ENCODE measurements around the gene POLE. TPM values are rescaled to one million over a fixed set of nuclear protein-coding genes. Genes with fewer than 3 reads are reported as not detected.

Gene POLE
- polyA plus RNA-seq, 1 of the 3 experiments (the other 2 are of a cell fraction): 20.1 TPM

DNA sequence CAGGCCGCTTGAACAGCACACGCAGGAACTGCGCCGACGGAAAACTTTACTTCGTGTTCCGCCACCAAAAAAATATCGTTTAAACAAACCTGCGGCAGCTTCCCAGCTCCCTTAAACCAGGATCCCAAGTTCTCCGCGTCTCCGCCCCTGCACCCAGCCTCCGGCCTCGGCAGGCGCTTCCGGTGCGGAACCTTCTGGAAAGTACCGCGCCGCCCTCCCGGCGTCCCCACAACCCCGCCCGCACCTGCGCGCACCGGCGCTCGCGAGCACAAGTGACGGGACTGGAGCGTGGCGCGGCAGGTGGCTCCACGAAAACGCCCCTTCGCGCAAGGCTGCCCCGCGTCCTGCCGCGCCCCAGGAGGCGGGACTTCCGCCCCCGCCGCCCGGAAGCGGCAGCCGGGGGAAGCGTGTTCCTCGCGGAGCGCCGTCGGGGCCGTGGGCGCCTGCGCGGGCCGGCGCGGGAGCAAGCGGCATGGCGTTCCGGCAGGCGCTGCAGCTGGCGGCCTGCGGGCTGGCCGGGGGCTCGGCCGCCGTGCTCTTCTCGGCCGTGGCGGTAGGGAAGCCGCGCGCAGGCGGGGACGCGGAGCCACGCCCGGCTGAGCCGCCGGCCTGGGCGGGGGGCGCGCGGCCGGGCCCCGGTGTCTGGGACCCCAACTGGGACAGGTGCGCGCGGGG is 23.4 kb upstream of the POLE start, which contains the start of gene PGAM5 (continued):
- TF ChIP-seq POLR2AphosphoS5 (IDR thresholded peaks at IDR 0.05; ENCODE audit: low read depth, low read length) (peak; percentile 63), EZH2phosphoT487 (IDR thresholded peaks at IDR 0.05; ENCODE audit: borderline replicate concordance, low read depth) (no peak), ELF1 (IDR thresholded peaks at IDR 0.05) (peak; percentile 69), RCOR1 (IDR thresholded peaks at IDR 0.05; ENCODE audit: low read length) (0 out of 2 replicates have a peak, but pooled peaks have one; percentile 7), RXRA (IDR thresholded peaks at IDR 0.05; ENCODE audit: borderline replicate concordance, low read depth) (no peak), YY1 (IDR thresholded peaks at IDR 0.05; ENCODE audit: low read depth) (no peak; the same call in 1 of the 2 replicates), GABPA (IDR thresholded peaks at IDR 0.05; ENCODE audit: low read depth) (peak; percentile 89), MXI1 (IDR thresholded peaks at IDR 0.05; ENCODE audit: low read depth, low read length) (peak; percentile 86), FOXJ3 (CRISPR knock-in tag; IDR thresholded peaks at IDR 0.05) (no peak), FOSL2 (IDR thresholded peaks at IDR 0.05; ENCODE audit: borderline replicate concordance, low read depth) (no peak), RFX5 (IDR thresholded peaks at IDR 0.05; ENCODE audit: low read length) (no peak), CHD2 (IDR thresholded peaks at IDR 0.05; ENCODE audit: low read length, partially characterized antibody) (peak; percentile 83), MEF2A (IDR thresholded peaks at IDR 0.05; ENCODE audit: borderline replicate concordance, low read depth) (no peak), SMC3 (IDR thresholded peaks at IDR 0.05; ENCODE audit: low read depth, low read length) (no peak), TCF12 (IDR thresholded peaks at IDR 0.05) (no peak), JUND (IDR thresholded peaks at IDR 0.05) (no peak)
- TF ChIP-seq, protein P1, sequence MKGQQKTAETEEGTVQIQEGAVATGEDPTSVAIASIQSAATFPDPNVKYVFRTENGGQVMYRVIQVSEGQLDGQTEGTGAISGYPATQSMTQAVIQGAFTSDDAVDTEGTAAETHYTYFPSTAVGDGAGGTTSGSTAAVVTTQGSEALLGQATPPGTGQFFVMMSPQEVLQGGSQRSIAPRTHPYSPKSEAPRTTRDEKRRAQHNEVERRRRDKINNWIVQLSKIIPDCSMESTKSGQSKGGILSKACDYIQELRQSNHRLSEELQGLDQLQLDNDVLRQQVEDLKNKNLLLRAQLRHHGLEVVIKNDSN (IDR thresholded peaks at IDR 0.05; ENCODE audit: borderline replicate concordance, low read depth): no peak
- TF ChIP-seq, protein P2, sequence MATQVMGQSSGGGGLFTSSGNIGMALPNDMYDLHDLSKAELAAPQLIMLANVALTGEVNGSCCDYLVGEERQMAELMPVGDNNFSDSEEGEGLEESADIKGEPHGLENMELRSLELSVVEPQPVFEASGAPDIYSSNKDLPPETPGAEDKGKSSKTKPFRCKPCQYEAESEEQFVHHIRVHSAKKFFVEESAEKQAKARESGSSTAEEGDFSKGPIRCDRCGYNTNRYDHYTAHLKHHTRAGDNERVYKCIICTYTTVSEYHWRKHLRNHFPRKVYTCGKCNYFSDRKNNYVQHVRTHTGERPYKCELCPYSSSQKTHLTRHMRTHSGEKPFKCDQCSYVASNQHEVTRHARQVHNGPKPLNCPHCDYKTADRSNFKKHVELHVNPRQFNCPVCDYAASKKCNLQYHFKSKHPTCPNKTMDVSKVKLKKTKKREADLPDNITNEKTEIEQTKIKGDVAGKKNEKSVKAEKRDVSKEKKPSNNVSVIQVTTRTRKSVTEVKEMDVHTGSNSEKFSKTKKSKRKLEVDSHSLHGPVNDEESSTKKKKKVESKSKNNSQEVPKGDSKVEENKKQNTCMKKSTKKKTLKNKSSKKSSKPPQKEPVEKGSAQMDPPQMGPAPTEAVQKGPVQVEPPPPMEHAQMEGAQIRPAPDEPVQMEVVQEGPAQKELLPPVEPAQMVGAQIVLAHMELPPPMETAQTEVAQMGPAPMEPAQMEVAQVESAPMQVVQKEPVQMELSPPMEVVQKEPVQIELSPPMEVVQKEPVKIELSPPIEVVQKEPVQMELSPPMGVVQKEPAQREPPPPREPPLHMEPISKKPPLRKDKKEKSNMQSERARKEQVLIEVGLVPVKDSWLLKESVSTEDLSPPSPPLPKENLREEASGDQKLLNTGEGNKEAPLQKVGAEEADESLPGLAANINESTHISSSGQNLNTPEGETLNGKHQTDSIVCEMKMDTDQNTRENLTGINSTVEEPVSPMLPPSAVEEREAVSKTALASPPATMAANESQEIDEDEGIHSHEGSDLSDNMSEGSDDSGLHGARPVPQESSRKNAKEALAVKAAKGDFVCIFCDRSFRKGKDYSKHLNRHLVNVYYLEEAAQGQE (IDR thresholded peaks at IDR 0.05; ENCODE audit: low read depth, low read length): 0 out of 2 replicates have a peak, but pooled peaks have one; percentile 4
- TF ChIP-seq, protein P3, sequence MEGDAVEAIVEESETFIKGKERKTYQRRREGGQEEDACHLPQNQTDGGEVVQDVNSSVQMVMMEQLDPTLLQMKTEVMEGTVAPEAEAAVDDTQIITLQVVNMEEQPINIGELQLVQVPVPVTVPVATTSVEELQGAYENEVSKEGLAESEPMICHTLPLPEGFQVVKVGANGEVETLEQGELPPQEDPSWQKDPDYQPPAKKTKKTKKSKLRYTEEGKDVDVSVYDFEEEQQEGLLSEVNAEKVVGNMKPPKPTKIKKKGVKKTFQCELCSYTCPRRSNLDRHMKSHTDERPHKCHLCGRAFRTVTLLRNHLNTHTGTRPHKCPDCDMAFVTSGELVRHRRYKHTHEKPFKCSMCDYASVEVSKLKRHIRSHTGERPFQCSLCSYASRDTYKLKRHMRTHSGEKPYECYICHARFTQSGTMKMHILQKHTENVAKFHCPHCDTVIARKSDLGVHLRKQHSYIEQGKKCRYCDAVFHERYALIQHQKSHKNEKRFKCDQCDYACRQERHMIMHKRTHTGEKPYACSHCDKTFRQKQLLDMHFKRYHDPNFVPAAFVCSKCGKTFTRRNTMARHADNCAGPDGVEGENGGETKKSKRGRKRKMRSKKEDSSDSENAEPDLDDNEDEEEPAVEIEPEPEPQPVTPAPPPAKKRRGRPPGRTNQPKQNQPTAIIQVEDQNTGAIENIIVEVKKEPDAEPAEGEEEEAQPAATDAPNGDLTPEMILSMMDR (IDR thresholded peaks at IDR 0.05): no peak
- TF ChIP-seq, protein P4, sequence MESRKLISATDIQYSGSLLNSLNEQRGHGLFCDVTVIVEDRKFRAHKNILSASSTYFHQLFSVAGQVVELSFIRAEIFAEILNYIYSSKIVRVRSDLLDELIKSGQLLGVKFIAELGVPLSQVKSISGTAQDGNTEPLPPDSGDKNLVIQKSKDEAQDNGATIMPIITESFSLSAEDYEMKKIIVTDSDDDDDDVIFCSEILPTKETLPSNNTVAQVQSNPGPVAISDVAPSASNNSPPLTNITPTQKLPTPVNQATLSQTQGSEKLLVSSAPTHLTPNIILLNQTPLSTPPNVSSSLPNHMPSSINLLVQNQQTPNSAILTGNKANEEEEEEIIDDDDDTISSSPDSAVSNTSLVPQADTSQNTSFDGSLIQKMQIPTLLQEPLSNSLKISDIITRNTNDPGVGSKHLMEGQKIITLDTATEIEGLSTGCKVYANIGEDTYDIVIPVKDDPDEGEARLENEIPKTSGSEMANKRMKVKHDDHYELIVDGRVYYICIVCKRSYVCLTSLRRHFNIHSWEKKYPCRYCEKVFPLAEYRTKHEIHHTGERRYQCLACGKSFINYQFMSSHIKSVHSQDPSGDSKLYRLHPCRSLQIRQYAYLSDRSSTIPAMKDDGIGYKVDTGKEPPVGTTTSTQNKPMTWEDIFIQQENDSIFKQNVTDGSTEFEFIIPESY (IDR thresholded peaks at IDR 0.05; ENCODE audit: borderline replicate concordance, low read depth): peak; percentile 78; the same call in 1 of the 2 replicates

Data from SK-N-SH (cell line).